SIG-M5 treated with dmso at 0.1 percent for 504 hours (cell line): ENCODE measurements around the gene RAD51C.
"Not testable (repeated sequence)": the region's sequence is repeated elsewhere in the genome, so short reads cannot be mapped to it uniquely, and the experiment has no call there.

ENCODE experiments used
- DNase-seq: peaks from one replicate; lab custom pipeline; 2025; ENCODE audit not compliant: unreplicated experiment; lab: John Stamatoyannopoulos, UW

Gene RAD51C

DNA sequence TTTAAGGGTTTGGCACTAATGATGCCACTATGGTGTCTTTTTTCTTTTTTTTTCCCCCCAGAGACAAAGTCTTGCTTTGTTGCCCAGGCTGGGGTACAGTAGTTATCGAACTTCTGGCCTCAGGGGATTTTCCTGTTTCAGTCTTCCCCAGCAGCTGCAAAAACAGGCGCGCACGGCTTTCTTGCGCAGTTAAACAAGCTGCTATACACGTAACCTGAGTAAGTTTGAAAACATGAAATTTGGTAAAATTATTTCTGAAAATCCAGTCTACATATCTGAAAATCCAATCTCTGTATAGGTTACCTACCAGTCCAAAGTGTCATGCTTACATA is 12.4 kb upstream of the RAD51C start:
- no peak for DNase-seq

DNA sequence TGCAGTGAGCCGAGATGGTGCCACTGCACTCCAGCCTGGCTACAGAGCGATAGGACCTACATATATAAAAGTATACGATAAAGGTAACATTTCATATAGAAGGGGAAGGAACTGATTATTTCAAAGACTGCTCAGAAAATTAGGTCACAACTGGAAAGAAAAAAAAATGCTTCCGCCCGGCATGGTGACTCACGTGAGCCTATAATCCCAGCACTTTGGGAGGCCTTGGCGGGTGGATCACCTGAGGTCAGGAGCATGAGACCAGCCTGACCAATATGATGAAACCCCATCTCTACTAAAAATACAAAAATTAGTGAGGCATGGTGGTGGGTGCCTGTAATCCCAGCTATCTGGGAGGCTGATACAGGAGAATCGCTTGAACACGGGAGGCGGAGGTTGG is 8.4 kb upstream of the RAD51C start:
- no peak for DNase-seq

DNA sequence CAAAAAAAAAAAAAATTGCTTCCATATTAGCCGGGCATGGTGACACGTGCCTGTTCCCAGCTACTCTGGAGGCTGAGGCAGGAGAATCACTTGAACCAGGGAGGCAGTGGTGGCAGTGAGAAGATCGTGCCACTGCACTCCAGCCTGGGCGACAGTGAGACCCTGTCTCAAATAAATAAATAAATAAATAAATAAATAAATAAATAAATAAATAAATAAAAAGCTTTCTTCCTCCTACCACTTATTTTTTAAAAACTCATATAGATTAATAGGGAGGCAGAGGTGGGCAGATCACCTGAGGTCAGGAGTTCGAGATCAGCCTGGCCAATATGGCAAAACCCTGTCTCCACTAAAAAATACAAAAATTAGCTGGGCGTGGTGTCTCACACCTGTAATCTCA is 7.9 kb upstream of the RAD51C start:
- DNase-seq = not testable (repeated sequence)

DNA sequence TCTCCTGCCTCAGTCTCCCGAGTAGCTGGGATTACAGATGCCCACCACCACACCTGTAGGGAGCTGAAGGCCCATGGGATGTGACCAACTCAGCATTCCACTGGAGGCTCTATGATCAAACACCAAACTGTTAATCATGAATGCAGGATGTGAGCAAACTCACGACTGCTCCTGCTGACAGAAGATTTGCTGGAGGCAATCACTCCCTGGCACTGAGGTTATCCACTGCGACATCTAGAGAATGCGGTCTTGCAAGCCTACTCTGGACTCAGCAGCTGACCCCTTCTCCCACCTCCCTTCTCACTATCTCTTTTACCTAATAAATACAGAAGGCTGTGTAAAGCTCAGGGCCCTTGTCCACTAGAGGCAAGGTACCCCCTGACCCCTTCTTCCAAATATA is 5.4 kb upstream of the RAD51C start:
- peak; percentile 58 for DNase-seq

DNA sequence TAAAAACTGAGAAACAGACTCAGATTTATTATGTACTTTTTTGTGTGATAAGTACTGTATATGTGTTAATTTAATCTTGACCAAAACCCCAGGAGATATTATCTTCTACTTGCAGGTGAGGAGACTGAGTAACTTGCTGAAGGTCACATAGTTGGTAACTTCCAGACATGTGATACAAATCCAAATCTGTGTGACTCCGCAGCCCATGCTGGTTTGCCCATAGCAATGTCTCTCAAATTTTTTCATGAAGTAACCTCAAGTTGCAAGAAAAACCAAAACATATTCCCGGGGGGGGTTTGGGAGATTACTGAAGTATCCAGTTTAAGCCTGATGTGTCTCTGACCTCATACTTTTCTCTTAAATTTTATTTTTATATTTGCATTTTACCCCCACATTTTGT is 3.9 kb upstream of the RAD51C start:
- no peak for DNase-seq

DNA sequence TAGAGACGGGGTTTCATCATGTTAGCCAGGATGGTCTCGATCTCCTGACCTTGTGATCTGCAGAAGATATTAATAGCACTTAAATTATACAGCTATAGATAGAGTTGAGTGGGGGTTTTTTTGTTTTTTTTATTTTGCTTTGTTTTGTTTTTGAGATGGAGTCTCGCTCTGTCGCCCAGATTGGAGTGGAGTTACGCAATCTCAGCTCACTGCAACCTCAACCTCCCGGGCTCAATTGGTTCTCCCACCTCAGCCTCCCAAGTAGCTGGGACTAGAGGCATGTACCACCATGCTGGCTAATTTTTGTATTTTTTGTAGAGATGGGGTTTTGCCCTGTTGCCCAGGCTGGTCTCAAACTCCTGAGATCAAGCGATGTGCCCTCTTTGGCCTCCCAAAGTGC is 2.4 kb upstream of the RAD51C start:
- DNase-seq = not testable (repeated sequence)

DNA sequence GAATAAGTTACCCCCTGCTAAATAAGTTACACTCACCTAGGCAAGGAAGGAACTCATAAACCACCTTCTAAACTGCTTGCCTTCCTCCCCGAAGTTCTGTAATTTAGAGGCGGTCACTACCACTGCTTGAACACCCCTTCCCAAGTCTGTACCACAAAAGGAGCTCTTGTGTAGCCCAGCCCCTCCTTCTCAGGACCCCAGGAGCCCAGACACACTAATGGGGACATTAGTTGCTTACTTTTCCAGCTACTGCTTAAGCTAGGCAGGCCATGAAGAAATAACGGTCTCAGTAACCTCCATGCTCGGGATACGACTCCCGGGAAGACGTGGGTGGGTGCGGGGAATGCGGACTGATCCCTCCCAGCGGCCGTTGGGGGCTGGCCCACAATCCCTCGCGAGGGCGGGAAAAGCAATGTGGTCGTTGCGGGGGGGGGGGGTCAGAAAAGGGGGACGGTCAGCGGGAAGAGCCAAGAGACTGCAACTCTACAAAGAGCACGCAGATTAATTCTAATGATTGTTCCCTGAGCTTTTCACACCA is 632 bp upstream of the RAD51C start, which contains the start of gene TEX14:
TEX14 (minus strand) TSS at position 345 of the 538 bp plus-strand sequence. CDS start 40,044 bp downstream, outside the sequence.
- no peak for DNase-seq

DNA sequence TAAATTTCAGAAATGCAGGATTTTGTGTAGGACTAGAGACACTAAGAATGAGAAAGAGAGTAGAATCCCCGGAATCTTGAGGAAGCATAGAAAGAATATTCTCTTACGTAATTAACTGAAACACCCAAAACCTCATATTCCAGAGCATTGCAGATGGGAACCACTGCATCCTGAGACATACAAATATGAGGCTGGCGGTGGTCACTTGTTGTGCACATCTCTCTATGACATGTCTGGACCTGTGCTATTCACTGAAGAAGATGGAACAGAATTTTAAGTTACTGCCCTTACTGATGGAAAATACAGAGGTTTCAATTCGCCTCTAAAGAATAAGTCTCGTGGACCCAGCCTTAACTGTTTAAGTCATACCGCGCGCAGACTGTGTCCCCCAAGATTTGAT is 806 bp downstream of the RAD51C start:
- DNase-seq = no peak

DNA sequence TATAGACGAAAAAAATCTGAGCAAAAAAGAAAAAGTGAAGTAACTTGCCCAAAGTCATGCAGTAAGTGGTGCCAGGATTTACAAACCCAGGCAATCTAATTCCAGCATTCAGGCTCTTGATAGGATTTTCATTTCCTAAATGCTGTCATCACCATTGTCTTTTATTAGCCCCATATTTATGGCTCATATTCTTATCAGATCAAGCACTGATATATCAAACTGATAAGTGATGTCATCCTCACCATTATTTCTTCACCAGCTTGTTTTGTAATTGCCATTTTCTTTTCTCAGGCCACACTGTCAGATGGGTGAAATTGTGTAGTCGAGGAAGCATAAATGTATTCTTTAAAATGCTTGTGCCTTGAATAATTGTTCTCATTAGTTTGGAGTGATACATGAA is 1.3 kb downstream of the RAD51C start:
- DNase-seq = peak; percentile 44

DNA sequence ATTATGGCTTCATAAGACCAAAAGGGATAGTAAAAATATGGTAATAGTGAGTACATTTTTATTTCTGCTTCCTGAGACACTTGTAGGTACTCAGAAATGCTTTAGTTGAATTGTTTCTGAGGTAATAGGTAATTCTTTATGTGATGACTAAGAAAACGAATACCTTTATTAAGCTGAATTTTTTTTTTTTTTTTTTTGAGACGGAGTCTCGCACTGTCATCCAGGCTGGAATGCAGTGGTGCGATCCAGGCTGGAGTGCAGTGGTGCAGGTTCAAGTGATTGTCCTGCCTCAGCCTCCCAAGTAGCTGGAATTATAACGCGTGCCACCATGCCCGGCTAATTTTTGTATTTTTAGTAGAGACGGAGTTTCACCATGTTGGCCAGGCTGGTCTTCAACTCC is 1.9 kb downstream of the RAD51C start:
- DNase-seq = no peak

DNA sequence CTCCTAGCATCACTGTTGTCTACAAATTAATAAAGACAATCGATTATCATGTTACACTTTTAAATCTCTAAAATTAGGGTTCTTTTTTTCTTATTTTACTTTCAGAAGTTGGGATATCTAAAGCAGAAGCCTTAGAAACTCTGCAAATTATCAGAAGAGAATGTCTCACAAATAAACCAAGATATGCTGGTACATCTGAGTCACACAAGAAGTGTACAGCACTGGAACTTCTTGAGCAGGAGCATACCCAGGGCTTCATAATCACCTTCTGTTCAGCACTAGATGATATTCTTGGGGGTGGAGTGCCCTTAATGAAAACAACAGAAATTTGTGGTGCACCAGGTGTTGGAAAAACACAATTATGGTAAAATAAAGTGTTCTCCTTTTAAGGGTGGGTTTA is 2.4 kb downstream of the RAD51C start:
- no peak for DNase-seq

DNA sequence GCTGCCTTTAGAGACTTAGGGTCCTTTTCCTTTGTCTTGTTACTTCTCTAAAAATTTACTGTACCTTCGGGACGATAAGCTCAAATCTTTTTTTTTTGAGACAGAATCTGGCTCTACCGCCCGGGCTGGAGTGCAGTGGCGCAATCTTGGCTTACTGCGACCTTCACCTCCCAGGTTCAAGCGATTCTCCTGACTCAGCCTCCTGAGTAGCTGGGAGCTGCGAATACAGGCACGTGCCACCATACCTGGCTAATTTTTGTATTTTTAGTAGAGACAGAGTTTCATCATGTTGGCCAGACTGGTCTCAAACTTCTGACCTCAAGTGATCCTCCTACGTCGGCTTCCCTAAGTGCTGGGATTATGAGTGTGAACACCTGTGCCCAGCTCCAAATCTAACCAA is 7.4 kb downstream of the RAD51C start:
- DNase-seq = no peak

DNA sequence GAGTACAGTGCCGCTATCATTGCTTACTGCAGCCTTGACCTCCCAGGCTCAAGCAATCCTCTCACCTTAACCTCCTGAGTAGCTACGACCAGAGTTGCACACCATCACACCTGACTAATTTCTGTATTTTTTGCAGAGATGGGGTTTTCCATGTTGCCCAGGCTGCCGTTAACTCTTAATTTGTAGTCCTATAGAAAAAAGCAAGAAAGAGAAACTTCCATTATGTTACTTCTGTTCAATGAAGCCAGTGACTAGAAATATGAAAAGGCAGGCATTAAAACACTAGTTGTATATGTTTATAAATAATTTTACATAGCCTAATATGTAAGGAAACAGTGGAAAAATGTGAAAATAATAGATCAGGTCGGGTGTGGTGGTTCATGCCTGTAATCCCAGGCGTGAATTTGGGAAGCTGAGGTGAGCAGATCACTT is 9.7 kb downstream of the RAD51C start:
- no peak for DNase-seq

DNA sequence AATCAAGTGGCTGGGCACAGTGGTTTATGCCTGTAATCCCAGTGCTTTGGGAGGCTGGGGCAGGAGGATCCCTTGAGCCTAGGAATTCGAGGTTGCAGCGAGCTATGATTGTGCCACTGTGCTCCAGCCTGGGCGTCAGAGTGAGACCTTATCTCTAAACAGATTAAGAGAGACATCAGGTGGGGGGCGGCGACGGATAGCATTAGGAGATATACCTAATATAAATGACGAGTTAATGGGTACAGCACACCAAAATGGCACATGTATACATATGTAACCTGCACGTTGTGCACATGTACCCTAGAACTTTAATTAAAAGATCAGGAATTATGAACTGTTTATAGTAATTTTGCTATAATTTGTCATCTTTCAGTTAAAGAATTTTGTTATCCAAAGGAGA is 10.3 kb downstream of the RAD51C start:
- no peak for DNase-seq

DNA sequence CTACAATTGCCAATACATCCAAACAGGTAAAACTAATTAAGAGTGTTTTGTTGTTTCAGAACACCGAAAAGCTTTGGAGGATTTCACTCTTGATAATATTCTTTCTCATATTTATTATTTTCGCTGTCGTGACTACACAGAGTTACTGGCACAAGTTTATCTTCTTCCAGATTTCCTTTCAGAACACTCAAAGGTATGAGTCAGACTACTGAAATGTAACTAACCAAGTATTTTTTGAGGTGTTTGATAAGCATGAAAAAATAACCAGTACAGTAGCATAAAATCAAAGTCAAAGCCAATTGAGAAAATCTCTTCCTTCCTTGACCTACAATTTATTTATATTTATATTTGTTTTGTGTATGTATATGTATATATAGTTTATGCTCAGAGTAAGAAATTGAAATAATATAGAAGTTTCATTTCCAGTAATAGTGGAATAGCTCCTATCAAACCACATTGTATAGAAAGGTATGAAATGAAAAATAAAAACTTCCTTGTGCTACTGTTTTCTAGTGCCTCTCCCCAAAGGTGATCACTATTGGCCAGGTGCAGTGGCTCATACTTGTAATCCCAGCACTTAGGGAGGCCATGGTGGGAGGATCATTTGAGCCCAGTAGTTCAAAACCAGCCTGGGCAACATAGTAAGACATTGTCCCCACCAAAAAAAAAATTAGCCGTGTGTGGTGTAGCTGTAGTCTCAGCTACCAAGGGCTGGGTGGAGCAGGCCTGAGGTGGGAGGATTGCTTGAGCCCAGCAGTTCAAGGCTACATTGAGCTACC is 10.9 kb downstream of the RAD51C start:
- peak; percentile 46 for DNase-seq

DNA sequence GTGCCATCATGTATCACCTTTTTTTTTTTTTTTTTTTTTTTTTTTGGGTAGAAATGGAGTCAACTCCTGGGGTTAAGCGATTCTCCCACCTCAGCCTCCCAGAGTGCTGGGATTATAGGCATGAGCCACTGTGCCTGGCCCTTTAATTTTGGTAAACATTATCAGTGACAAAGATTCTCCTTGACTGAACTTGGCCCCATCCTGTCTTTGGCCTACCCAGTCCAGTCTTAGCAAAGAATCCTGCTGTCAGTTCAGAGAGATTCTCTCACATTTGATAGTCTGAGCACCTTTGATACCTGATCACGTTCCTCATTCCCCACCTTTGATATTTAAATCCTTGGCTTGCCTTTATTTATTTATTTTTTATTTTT is 11.5 kb downstream of the RAD51C start:
- no peak for DNase-seq

DNA sequence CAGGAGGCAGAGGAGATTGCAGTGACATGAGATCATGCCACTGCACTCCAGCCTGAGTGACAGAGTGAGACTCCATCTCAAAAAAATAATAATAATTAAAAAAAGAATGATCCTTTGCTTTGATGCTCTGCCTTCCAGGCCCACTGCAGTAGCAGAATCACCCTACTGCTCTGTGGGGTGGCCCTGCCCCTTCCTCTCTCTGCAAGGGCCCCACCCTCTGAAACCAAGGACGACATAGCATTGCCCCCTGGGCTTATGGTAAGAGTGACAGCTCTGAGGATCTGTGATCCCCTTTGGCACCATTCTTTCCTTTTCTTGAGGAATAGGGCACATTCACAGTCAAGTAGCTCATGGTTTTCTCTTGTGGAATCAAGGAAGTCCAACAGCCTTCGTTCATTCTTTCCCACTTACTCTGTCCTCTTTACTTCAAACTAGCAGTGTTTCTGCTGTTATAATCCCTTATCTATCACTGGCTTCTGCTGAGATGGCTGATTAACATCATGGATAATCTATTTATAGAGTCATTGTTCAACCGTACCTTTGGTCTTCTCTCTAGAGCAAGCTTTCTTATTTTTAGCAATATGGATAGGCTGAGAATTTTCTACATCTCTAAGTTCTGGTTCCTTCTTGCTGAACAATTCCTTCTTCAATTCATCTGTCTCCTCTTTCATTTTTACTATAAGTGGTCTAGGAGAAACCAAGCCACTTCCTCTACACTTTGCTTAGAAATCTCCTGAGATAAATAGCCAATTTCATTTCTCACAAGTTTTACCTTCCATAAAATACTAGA is 14.1 kb downstream of the RAD51C start:
- no peak for DNase-seq

DNA sequence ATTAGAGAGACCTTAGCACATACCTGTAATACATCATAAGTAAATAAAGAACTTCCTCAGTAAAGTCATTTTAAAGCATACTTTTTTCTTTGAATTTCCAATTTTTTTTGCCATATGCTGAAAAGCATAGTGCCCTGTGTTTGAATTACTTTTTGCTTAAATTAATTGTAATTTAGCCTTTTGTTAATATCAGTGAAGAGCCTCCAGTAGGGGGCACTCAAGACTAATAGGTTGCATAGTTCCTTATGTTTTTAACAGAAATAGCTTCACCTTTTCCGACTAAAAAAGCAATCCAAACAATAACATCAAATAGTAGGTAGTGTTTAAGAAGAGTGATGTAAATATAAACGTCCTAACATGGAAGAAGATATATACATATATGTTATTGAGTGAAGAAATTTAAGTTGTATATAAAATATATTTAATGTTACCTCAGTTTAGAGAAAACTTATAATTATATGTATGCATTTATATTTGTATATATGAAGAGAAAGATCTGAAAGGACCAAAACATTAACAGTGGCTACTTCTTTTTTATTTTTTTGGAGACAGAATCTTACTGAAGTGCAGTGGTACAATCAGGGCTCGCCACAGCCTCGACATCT is 18.6 kb downstream of the RAD51C start:
- DNase-seq = peak; percentile 89

DNA sequence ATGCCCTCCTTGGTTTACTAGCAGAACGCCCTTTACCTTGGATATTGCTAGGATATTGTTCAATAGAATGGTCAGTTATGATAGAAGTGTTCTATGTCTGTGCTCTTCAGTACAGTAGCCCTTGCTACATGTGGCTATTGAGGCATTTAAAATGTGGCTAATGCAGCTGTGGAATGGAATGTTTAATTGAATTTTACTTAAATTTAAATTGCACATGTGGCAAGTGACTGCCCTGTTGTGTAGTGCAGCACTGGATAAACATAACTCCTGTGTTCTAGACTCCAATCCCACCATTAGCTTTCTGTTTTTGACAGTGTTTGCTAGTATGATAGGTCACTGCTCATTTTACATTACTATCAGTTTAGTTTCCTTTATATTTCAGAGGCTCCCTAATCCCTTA is 29.9 kb downstream of the RAD51C start:
- no peak for DNase-seq

DNA sequence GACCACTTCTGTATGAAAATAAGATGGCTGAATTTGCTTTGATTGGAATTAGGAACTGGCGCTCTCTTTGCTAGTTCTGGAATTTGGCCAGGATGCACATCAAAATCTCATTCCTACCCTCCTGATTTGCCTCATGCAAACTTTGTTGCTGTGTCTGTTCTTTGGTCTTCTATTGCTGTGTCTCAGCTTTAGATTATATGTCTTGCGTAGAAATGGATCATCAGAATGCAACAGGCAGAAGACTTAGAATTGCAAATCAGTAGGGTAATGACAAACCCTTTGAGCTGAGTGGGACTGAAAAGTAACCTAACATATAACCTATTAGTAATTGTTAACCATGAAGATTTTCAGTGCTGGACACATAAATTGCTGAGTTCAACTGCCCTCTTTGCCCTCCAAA is 30.3 kb downstream of the RAD51C start:
- DNase-seq = no peak

DNA sequence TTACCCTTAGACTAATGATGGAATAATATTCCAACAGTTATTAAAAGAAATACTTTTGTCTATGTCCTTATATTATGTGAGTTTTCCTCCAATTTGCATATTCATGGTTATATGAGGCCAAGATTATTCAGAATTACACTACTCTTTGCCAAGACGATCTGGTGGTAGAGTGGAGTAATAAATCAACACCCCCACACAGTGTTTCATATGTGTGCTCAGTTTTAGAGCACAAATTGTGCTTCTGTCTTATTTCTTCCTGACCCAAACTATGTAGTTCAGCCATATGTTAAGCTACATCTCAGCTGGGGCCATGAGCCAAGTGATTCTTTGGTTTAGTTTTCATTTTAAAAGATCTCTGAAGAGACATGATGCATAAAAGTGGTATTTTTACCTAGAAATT is 36.4 kb downstream of the RAD51C start:
- DNase-seq = no peak

DNA sequence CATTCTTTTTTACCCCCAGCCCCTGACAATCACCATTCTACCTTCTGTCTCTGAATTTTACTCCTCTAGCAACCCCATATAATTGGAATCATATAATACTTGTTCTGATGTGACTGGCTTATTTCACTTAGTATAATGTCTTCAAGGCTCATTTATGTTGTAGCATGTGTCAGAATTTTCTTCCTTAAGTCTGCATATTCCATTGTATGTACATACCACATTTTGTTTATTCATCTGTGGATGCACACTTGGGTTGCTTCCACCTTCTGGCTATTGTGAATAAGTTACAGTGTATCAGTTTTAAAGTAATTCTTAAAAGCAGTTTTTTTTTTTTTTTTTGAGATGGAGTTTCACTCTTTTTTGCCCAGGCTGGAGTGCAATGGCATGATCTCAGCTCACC is 38.5 kb downstream of the RAD51C start:
- DNase-seq = no peak
